Peyer's patch (tissue), 4 donors: ENCODE results near the gene TMEM120A.

ENCODE experiments used
- CTCF ChIP-seq, 6 experiments: fragments of 450-650 bp in 4 of 6; fragments of 200-600 bp in 2 of 6; sonication (generic) in 1 of 6; IDR thresholded peaks; one replicate each; pipeline ENCODE4 v1.5.1; 2017 to 2019; ENCODE audit warnings: antibody characterized with exemption in 6 of 6, mild to moderate bottlenecking in 3 of 6, moderate library complexity in 1 of 6
- POLR2A ChIP-seq, 2 donors: fragments of 450-650 bp; IDR thresholded peaks; one replicate each; pipeline ENCODE4 v1.5.1; 2017; ENCODE audit warnings: antibody characterized with exemption in 2 of 2, mild to moderate bottlenecking in 2 of 2, moderate library complexity in 2 of 2

GRCh38 chr7:76008156-76008687 lies 13.8 kb upstream of the TMEM120A start:
- TF ChIP-seq CTCF (IDR thresholded peaks at IDR 0.05) (no peak), POLR2A (IDR thresholded peaks at IDR 0.05) (no peak)
